Measurements from ENCODE around the gene EPHX1.
"Not testable (repeated sequence)": the region's sequence is repeated elsewhere in the genome, so short reads cannot be mapped to it uniquely, and the experiment has no call there.

Gene EPHX1

GRCh38 chr1:225815526-225816178, 5.7 kb downstream of the EPHX1 start:
- DNase-seq (ENCODE audit: low read depth in 2 of 3, low spot score in 2 of 3), result no peak

GRCh38 chr1:225816643-225817538, 7.0 kb downstream of the EPHX1 start:
- no peak for DNase-seq (ENCODE audit: low read depth in 2 of 3, low spot score in 2 of 3)

- no peak for DNase-seq (ENCODE audit: low read depth in 2 of 3, low spot score in 2 of 3)
Observed at GRCh38 chr1:225817611-225818061, 7.7 kb downstream of the EPHX1 start.

GRCh38 chr1:225818229-225818628, 8.3 kb downstream of the EPHX1 start:
- no peak for DNase-seq (ENCODE audit: low read depth in 2 of 3, low spot score in 2 of 3)

GRCh38 chr1:225819346-225820192, 9.6 kb downstream of the EPHX1 start:
- no peak for DNase-seq (ENCODE audit: low read depth in 2 of 3, low spot score in 2 of 3)

- DNase-seq (ENCODE audit: low read depth in 2 of 3, low spot score in 2 of 3), result no peak
Observed at GRCh38 chr1:225820522-225821120, 10.7 kb downstream of the EPHX1 start.

GRCh38 chr1:225822655-225823403, 12.9 kb downstream of the EPHX1 start:
- DNase-seq (ENCODE audit: low read depth in 2 of 3, low spot score in 2 of 3), result no peak

- DNase-seq (ENCODE audit: low read depth in 2 of 3, low spot score in 2 of 3), result no peak
Observed at GRCh38 chr1:225823811-225824261, 13.9 kb downstream of the EPHX1 start.

GRCh38 chr1:225824533-225824941, 14.6 kb downstream of the EPHX1 start:
- no peak for DNase-seq (ENCODE audit: low read depth in 2 of 3, low spot score in 2 of 3)

GRCh38 chr1:225825078-225825477, 15.2 kb downstream of the EPHX1 start:
- DNase-seq (ENCODE audit: low read depth in 2 of 3, low spot score in 2 of 3), result no peak

GRCh38 chr1:225825607-225826007, 15.7 kb downstream of the EPHX1 start:
- DNase-seq (ENCODE audit: low read depth in 2 of 3, low spot score in 2 of 3), result no peak

- no peak for DNase-seq (ENCODE audit: low read depth in 2 of 3, low spot score in 2 of 3)
Observed at GRCh38 chr1:225827076-225827475, 17.2 kb downstream of the EPHX1 start.

- no peak for DNase-seq (ENCODE audit: low read depth in 2 of 3, low spot score in 2 of 3)
Observed at GRCh38 chr1:225828706-225829345, 18.9 kb downstream of the EPHX1 start.

- no peak for DNase-seq (ENCODE audit: low read depth in 2 of 3, low spot score in 2 of 3)
Observed at GRCh38 chr1:225830841-225831240, 20.9 kb downstream of the EPHX1 start.

- no peak for DNase-seq (ENCODE audit: low read depth in 2 of 3, low spot score in 2 of 3)
Observed at GRCh38 chr1:225834417-225835329, 24.7 kb downstream of the EPHX1 start.

GRCh38 chr1:225835856-225836255, 25.9 kb downstream of the EPHX1 start:
- DNase-seq (ENCODE audit: low read depth in 2 of 3, low spot score in 2 of 3), result no peak

GRCh38 chr1:225836296-225836695, 26.4 kb downstream of the EPHX1 start:
- not testable (repeated sequence) for DNase-seq (ENCODE audit: low read depth in 2 of 3, low spot score in 2 of 3)

- DNase-seq (ENCODE audit: low read depth in 2 of 3, low spot score in 2 of 3), result no peak
Observed at GRCh38 chr1:225838793-225839192, 28.9 kb downstream of the EPHX1 start.

- DNase-seq (ENCODE audit: low read depth in 2 of 3, low spot score in 2 of 3), result no peak
Observed at GRCh38 chr1:225840223-225840610, 30.3 kb downstream of the EPHX1 start.
